ENCODE results near the gene RAB8B. TPM values are rescaled to one million over a fixed set of nuclear protein-coding genes. Genes with fewer than 3 reads are reported as not detected.

Gene RAB8B
- total RNA-seq, 3 donors from 2014 or later: 31.3 to 46.2 (median 36.7) TPM

GRCh38 chr15:63255489-63255990, 66.1 kb downstream of the RAB8B start:
- Histone ChIP-seq H3K9me3 (no peaks in the 10 kb centered on the region), H3K36me3 (no peaks in the 10 kb centered on the region), H3K27me3 (no peaks in the 10 kb centered on the region), H3K27ac (no peak overlapping the region), H3K4me1 (no peaks in the 10 kb centered on the region), H3K4me3 (no peak overlapping the region)
- no peak for TF ChIP-seq POLR2A (IDR thresholded peaks at IDR 0.05)
- DNase-seq (ENCODE audit: low spot score in 2 of 2): no peak
- intact Hi-C loops (cut with DNase I; ENCODE audit: low total_unique reads): no loop called here

GRCh38 chr15:63256433-63257274, 67.2 kb downstream of the RAB8B start:
- Histone ChIP-seq H3K27me3 (no peaks in the 10 kb centered on the region), H3K9me3 (no peaks in the 10 kb centered on the region), H3K36me3 (no peaks in the 10 kb centered on the region), H3K4me3 (no peak overlapping the region), H3K27ac (no peak overlapping the region), H3K4me1 (no peaks in the 10 kb centered on the region)
- intact Hi-C loops (cut with DNase I; ENCODE audit: low total_unique reads): no loop called here
- no peak for DNase-seq (ENCODE audit: low spot score in 2 of 2)
- TF ChIP-seq CTCF (IDR thresholded peaks at IDR 0.05) (no peak), POLR2A (IDR thresholded peaks at IDR 0.05) (no peak), POLR2AphosphoS5 (IDR thresholded peaks at IDR 0.05) (no peak)

- Histone ChIP-seq H3K9me3 (no peaks in the 10 kb centered on the region), H3K27me3 (no peaks in the 10 kb centered on the region), H3K36me3 (no peaks in the 10 kb centered on the region), H3K4me3 (no peak overlapping the region), H3K4me1 (no peaks in the 10 kb centered on the region), H3K27ac (no peak overlapping the region)
- intact Hi-C loops (cut with DNase I; ENCODE audit: low total_unique reads): no loop called here
- no peak for DNase-seq (ENCODE audit: low spot score in 2 of 2)
- no peak for TF ChIP-seq POLR2AphosphoS5 (IDR thresholded peaks at IDR 0.05)
- TF ChIP-seq POLR2A (IDR thresholded peaks at IDR 0.05): no peak
- no peak for TF ChIP-seq CTCF (IDR thresholded peaks at IDR 0.05)
These were observed 69.3 kb downstream of the RAB8B start for GRCh38 chr15:63258658-63259057.

GRCh38 chr15:63260791-63261190, 71.4 kb downstream of the RAB8B start:
- Histone ChIP-seq H3K36me3 (no peaks in the 10 kb centered on the region), H3K27me3 (no peaks in the 10 kb centered on the region), H3K4me3 (no peak overlapping the region), H3K4me1 (no peaks in the 10 kb centered on the region), H3K27ac (no peak overlapping the region), H3K9me3 (no peaks in the 10 kb centered on the region)
- intact Hi-C loops (cut with DNase I; ENCODE audit: low total_unique reads): no loop called here
- TF ChIP-seq POLR2A (IDR thresholded peaks at IDR 0.05) (no peak), POLR2AphosphoS5 (IDR thresholded peaks at IDR 0.05) (no peak), CTCF (IDR thresholded peaks at IDR 0.05) (no peak)
- DNase-seq (ENCODE audit: low spot score in 2 of 2): no peak

- H3K27me3 ChIP-seq: no peaks in the 10 kb centered on the region
- no peak for DNase-seq (ENCODE audit: low spot score in 2 of 2)
- intact Hi-C loops (cut with DNase I; ENCODE audit: low total_unique reads): no loop called here
- TF ChIP-seq POLR2A (IDR thresholded peaks at IDR 0.05): no peak
- no peak for TF ChIP-seq POLR2AphosphoS5 (IDR thresholded peaks at IDR 0.05)
- no peak for TF ChIP-seq CTCF (IDR thresholded peaks at IDR 0.05)
- no peaks in the 10 kb centered on the region for H3K9me3 ChIP-seq
- no peaks in the 10 kb centered on the region for H3K4me1 ChIP-seq
- H3K27ac ChIP-seq: no peak overlapping the region
- no peaks in the 10 kb centered on the region for H3K36me3 ChIP-seq
- no peak overlapping the region for H3K4me3 ChIP-seq
These were observed 71.9 kb downstream of the RAB8B start for GRCh38 chr15:63261311-63261710.

Data from breast epithelium (tissue), 4 donors.